Measurements from ENCODE around the gene DNAH1. TPM values are rescaled to one million over a fixed set of nuclear protein-coding genes. Genes with fewer than 3 reads are reported as not detected.
"Not testable (repeated sequence)": the region's sequence is repeated elsewhere in the genome, so short reads cannot be mapped to it uniquely, and the experiment has no call there.

Gene DNAH1
- total and polyA plus RNA-seq, 9 donors, result 3.1 to 15.7 (median 7.8) TPM

GRCh38 chr3:52272831-52273230 lies 43.3 kb upstream of the DNAH1 start:
- Histone ChIP-seq H3K4me1 (ENCODE audit: insufficient read depth) (peaks cover 30% of the 10 kb centered on the region), H3K9me3 (no peaks in the 10 kb centered on the region), H3K27ac (no peak overlapping the region), H3K36me3 (no peaks in the 10 kb centered on the region), H3K27me3 (no peaks in the 10 kb centered on the region), H3K4me3 (no peak overlapping the region)
- intact Hi-C loops (cut with DNase I), result loop anchor here in 1 of 4 donors (10.0 kb wide), 1 partner anchor 48 kb away; the partner anchor contains the start of gene TLR9
- no peak for TF ChIP-seq POLR2A (IDR thresholded peaks at IDR 0.05)
- no peak for TF ChIP-seq EP300 (IDR thresholded peaks at IDR 0.05)
- no peak for TF ChIP-seq CTCF (IDR thresholded peaks at IDR 0.05)
- DNase-seq, result peak in 1 of 5 donors; percentile 15
- 75 to 89% (median 81%) methylated on average over 3 of the region's 3 CpGs for WGBS, 3 donors

DNA sequence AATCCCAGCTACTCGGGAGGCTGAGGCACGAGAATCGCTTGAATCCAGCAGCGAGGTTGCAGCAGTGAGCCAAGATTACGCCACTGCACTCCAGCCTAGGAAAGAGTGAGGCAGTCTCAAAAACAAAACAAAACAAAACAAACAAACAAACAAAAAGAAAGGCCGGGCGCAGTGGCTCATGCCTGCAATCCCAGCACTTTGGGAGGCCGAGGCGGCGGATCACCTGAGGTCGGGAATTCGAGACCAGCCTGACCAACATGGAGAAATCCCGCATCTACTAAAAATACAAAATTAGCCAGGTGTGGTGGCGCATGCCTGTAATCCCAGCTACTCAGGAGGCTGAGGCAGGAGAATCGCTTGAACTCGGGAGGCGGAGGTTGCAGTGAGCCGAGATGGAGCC lies 41.3 kb upstream of the DNAH1 start:
- not testable (repeated sequence) for H3K36me3 ChIP-seq, H3K27me3 ChIP-seq, H3K9me3 ChIP-seq, H3K27ac ChIP-seq, H3K4me3 ChIP-seq
- WGBS, 3 donors, result 91 to 95% (median 93%) methylated on average over 18 of the region's 18 CpGs
- DNase-seq, result peak in 1 of 5 donors; percentile 25
- intact Hi-C loops (cut with DNase I), result loop anchor here in 3 of 4 donors (5.0 to 10.0 kb wide), 2 partner anchors 37 to 50 kb away; partner anchors contain the start of genes TWF2 (in 2 of the 3) and TLR9 (in 1 of the 3)
- peaks cover 33% of the 10 kb centered on the region for H3K4me1 ChIP-seq (ENCODE audit: insufficient read depth)

- Histone ChIP-seq H3K36me3 (no peaks in the 10 kb centered on the region), H3K27ac (peak overlapping the region; percentile 93), H3K4me1 (ENCODE audit: insufficient read depth) (peaks cover 15% of the 10 kb centered on the region), H3K9me3 (no peaks in the 10 kb centered on the region), H3K27me3 (no peaks in the 10 kb centered on the region), H3K4me3 (peak overlapping the region; percentile 51)
- peak; percentile 80 to 91 (median 88) for DNase-seq
- 0 to 1% (median 1%) methylated on average over 28 of the region's 28 CpGs for WGBS, 3 donors
- TF ChIP-seq EP300 (IDR thresholded peaks at IDR 0.05) (no peak), POLR2A (IDR thresholded peaks at IDR 0.05) (peak; percentile 25), CTCF (IDR thresholded peaks at IDR 0.05) (no peak)
- intact Hi-C loops (cut with DNase I), result loop anchor here in 3 of 4 donors (5.0 to 10.0 kb wide), 2 partner anchors 40 to 53 kb away; partner anchors contain the start of genes TWF2 (in 2 of the 3) and TLR9 (in 1 of the 3)
Observed at GRCh38 chr3:52277071-52277964, 38.8 kb upstream of the DNAH1 start.

DNA sequence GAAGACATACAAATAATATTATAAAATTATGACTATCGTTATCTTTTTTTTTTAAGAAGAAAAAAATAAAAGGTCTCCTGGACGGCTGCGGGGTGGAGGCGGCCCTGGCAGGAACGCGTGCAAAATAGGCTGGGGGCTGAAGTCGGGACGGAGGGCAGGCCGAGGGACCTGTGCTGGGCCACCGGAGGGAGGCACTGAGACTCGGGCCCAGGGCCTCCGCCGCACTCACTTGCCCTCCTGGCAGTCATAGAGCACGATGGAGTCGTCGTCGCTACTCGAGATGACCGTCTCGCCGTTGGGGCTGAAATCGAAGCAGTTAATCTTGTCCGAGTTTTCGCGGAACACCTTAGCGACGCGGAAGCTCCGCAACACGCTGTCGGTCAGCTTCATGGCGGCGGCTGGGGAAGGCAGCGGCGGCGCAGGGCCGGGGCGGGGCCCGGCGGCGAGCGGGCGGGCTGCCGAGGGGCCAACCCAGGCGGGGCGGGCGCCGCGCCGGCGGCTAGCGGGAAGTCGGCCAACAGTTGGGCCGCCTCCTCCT lies 38.1 kb upstream of the DNAH1 start:
- H3K36me3 ChIP-seq, result no peaks in the 10 kb centered on the region
- intact Hi-C loops (cut with DNase I), result loop anchor here in 3 of 4 donors (5.0 to 10.0 kb wide), 2 partner anchors 41 to 53 kb away; partner anchors contain the start of genes TWF2 (in 2 of the 3) and TLR9 (in 1 of the 3)
- peaks cover 16% of the 10 kb centered on the region for H3K4me1 ChIP-seq (ENCODE audit: insufficient read depth)
- H3K27ac ChIP-seq, result peak overlapping the region; percentile 93
- DNase-seq, result peak in 1 of 5 donors; percentile 71
- H3K27me3 ChIP-seq, result no peaks in the 10 kb centered on the region
- peak overlapping the region; percentile 51 for H3K4me3 ChIP-seq
- no peaks in the 10 kb centered on the region for H3K9me3 ChIP-seq
- WGBS, 3 donors, result 0 to 1% (median 1%) methylated on average over 35 to 54 of the region's 54 CpGs
- TF ChIP-seq POLR2A (IDR thresholded peaks at IDR 0.05) (no peak), CTCF (IDR thresholded peaks at IDR 0.05) (peak in 2 of 3 donors; percentile 6 to 33), EP300 (IDR thresholded peaks at IDR 0.05) (no peak)
